Fibroblast of lung (primary cell): Measurements from ENCODE around the gene SPOCK1.

Experiments used
- EZH2 ChIP-seq: IDR thresholded peaks from 2 replicates; pipeline ENCODE4 v1.5.1; 2012; ENCODE audit warnings: low read length, control low read depth, mild to moderate bottlenecking; ENCODE audit errors: missing control alignments
- TF ChIP-seq, protein P1 (sequence below), 2 donors: IDR thresholded peaks in 1 of 2; conservative IDR thresholded peaks in 1 of 2; 1 replicate in 1 of 2; 2 replicates in 1 of 2; pipeline ENCODE4 v1.5.1; 2011 to 2012; ENCODE audit warnings: low read length in 2 of 2, control low read depth in 1 of 2, inconsistent platforms in 1 of 2, low read depth in 1 of 2, mild to moderate bottlenecking in 1 of 2

DNA sequence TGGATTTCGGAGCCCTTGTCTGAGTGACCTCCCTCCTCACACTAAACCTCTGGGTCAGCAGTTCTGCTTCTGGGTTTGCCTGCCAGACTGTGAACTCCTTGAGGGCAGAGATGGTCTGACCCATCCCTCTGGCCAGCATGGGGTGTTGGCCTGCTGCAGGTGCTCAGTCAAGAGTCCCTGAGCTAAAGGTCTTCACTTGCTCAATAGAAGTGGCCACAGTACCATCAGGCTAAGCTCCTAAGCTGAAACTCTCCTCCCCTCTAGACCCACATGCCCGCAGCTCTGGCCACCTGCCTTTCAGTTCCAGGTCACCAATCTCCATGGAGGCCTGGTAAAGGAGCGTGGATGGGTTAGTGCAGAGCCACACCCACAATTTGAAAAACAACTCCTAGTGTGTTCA lies 316.6 kb downstream of the SPOCK1 start:
- TF ChIP-seq, protein P1, sequence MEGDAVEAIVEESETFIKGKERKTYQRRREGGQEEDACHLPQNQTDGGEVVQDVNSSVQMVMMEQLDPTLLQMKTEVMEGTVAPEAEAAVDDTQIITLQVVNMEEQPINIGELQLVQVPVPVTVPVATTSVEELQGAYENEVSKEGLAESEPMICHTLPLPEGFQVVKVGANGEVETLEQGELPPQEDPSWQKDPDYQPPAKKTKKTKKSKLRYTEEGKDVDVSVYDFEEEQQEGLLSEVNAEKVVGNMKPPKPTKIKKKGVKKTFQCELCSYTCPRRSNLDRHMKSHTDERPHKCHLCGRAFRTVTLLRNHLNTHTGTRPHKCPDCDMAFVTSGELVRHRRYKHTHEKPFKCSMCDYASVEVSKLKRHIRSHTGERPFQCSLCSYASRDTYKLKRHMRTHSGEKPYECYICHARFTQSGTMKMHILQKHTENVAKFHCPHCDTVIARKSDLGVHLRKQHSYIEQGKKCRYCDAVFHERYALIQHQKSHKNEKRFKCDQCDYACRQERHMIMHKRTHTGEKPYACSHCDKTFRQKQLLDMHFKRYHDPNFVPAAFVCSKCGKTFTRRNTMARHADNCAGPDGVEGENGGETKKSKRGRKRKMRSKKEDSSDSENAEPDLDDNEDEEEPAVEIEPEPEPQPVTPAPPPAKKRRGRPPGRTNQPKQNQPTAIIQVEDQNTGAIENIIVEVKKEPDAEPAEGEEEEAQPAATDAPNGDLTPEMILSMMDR (conservative IDR thresholded peaks at IDR 0.05 in 1 of 2, IDR thresholded peaks at IDR 0.05 in 1 of 2; ENCODE audit: low read depth in 1 of 2, low read length in 2 of 2): no peak
- TF ChIP-seq EZH2: no peak
